ENCODE data around the gene NVL.
"Not testable (repeated sequence)": the region's sequence is repeated elsewhere in the genome, so short reads cannot be mapped to it uniquely, and the experiment has no call there.

NVL gene

GRCh38 chr1:224226849-224227502 lies 103.0 kb downstream of the NVL start:
- no peak for DNase-seq

DNA sequence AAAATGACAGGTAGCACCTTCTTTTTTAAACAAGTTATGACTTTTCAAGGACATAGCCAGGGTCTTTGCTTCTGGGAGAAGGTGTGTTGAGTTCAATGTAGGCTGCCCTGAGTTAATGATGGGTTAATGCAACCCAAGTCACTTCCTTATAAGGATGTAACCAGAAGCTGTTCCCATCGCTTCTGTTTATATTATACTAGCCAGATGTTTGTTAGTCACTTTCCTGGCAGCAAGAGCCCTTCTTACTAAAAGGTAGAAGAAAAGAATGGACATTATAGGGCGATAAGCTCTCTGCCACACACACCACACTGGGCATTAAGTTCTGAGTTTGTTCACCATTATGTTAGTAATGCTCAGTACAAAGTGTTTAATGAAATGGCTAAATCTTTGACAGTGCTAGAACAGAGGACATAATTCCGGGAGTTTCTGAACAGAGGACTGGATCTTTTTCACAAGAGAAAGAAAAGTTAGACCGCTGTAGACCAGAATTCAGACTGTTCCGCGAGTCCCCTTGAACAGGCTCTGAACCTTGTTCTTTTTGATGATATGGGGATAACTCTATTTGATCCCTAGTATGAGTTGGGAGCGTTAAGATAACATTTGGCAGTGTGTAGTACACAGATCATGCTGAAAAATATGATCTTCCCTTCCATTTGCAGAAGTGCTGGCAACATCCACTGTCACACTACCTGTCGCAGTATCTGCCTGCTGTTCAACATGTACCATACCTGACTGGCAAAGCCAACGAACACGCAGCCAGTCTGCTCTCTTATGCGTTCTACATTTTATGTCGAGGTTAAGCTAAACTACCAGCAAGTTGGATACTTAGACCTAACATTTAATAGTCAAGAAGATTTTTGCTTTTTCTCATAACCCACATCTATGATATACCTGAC lies 105.9 kb downstream of the NVL start:
- DNase-seq = no peak

DNA sequence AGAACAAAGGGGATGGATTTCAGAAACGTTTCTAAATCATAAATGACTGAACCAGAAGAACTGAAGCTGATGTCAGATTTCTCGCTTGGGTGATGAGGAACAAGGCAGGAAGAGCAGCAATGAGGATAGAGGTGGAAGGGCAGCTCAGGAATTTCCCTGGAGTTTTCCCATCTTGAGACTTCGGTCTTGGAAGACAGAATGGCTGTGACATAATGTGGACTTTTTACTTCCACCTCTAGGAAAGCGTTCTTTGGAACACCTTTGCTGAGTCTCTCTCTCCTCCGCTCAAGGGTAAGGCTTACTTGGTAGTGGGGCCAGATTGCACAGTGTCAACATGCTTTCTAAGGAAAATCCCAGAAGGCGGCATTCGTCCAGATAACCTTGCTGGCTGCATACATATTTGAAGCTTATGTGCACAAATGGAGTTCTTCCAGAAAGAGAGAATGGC lies 110.3 kb downstream of the NVL start:
- no peak for DNase-seq

- DNase-seq = no peak
Observed at GRCh38 chr1:224219011-224219611, 110.9 kb downstream of the NVL start.

- no peak for DNase-seq
Observed at GRCh38 chr1:224217655-224218623, 112.0 kb downstream of the NVL start.

- no peak for DNase-seq
Observed at GRCh38 chr1:224216382-224216781, 113.6 kb downstream of the NVL start.

GRCh38 chr1:224213438-224214119 lies 116.4 kb downstream of the NVL start:
- no peak for DNase-seq

DNA sequence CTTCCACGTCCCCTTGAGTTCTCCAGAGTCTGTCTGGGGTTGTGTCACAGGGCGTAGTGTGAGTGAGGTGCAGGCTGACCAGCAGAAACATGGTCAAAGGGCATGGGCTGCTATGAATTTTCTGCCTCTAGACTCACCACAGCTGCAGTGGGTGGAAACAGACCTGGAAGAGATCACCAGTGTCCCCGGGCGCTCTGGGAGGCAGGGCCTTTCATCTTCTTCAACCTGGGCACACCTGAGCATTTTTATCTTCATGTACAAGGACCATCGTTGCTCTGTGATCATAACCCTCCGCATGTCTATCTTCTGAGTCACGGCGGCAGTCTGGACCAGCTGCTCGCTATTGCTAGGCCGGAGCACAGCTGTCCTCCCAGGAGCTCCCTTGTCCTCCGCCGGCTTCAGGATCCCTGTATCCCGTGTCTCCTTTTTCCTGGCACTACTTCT lies 117.3 kb downstream of the NVL start:
- DNase-seq = no peak

DNA sequence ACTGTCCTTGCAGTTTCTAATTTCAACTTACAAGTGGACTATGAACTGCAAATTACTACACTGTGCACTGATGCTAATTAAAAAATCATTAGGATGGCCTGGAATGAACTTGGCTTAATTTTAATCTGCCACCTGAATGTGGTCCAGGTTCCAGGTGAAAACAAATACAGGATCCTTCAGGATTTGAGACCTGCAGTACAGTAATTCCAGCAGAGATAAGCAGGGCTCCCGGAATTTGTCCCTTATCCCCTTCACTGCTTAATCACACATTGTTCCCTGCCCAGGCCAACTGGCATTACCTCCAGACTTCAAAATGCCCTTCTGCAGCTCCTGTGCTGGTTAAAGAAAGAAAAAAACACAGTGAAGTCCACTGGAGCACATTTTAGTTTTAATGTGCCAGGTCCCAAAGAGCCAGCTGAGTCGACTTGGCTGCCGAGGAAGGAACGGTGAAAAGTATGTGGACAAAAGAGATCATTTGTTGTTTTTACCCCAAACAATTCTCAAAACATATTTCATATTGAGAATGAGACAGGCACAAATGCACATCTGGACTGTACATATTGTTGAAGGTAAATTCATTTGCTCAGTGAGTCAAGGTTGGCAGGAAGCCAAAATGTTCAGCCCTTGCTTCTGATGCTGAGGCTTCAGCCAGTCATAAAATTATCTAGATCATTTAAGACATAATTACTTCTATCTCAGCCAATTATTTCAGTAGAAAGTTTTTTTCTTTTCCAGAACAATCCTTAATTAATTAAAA lies 118.6 kb downstream of the NVL start:
- no peak for DNase-seq

GRCh38 chr1:224205931-224206538 lies 123.9 kb downstream of the NVL start:
- DNase-seq = not testable (repeated sequence)

DNA sequence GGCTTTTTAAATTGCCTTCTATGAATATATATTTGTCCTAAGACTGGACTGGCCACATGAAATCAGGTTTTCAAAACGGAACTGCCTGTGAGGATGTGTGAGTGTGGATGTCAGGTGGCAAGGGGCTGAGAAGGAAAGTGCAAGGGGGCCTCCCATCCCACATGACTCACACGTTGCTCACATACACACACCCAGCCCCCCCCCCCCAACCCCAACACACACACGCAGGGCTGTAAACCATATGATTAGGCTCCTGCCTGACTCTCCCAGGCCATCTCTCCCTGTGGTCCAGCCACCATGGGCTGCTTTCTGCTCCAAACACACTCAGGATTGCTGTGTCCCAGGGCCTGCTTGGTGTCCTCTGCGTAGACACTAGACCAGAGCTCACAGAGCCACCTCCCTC lies 124.5 kb downstream of the NVL start:
- DNase-seq = peak; percentile 52

DNA sequence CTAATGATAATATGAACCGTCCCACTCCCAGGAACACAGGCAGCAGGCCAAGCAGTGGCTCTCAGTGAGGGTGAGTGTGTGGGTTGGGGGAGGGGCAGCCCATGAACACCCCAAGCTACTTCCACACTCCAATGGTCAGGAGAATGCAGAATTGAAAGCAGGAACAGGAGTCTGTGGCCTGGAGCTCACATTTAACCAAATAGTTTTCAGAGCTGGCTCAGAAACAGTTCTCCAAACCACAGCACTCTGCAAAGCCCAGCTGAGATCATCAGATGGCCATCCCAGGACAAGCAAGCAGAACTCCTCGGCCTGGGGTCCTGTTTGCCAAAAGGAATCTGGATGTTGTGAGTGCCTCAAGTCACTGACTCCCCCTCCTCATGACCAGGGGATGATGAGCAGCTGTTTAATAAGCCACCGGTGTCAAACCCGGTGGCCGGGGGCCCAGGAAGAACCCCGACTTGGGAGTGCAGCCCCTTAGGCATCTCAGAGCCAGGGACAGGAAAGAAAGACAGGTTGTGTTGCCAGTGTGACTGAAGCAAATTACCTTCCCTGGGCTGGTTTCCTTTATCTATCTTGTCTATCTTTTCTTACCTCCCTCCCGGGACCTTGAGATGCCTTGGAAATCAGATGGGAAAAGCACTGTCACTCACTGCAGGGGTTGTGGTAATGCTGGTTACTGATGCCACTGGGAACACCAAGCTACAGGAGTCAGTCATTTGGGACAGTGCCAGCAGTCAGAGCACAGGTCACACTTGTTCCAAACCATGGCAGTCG lies 126.5 kb downstream of the NVL start:
- peak; percentile 61 for DNase-seq

- no peak for DNase-seq
Observed at GRCh38 chr1:224201853-224202252, 128.1 kb downstream of the NVL start.

- no peak for DNase-seq
Observed at GRCh38 chr1:224201383-224201782, 128.6 kb downstream of the NVL start.

DNA sequence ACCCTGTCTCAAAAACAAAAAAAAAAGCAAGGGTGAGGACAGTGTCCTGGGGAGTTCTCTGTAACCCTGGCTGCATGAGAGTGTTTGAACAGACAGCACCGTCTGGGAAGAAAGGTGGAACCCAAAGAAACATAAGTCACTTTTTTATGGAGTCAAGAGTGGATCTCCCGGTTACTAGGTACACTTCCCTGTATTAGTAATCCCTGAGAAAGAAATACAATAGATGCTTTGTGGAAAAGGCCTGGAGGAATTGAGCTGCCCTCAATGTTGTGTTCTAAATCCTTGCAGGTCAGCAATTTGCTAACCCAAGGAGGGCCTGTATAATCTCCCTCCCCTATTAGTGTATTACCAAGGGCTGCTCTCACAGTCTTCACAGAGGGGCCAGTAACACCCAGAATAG lies 130.3 kb downstream of the NVL start:
- DNase-seq = no peak

GRCh38 chr1:224198572-224198971 lies 131.4 kb downstream of the NVL start:
- DNase-seq = no peak

- DNase-seq = no peak
Observed at GRCh38 chr1:224196813-224197600, 133.0 kb downstream of the NVL start.

GRCh38 chr1:224193319-224193966 lies 136.5 kb downstream of the NVL start:
- no peak for DNase-seq
